ENCODE data around the gene LDLRAD4.

LDLRAD4 gene

GRCh38 chr18:13612196-13612997 lies 393.8 kb downstream of the LDLRAD4 start:
- DNase-seq = peak; percentile 75

- DNase-seq = no peak
Observed at GRCh38 chr18:13613099-13613498, 394.5 kb downstream of the LDLRAD4 start.

- DNase-seq = no peak
Observed at GRCh38 chr18:13613591-13614501, 395.3 kb downstream of the LDLRAD4 start.

GRCh38 chr18:13614641-13615288 lies 396.2 kb downstream of the LDLRAD4 start:
- DNase-seq = no peak

GRCh38 chr18:13615432-13615861 lies 396.9 kb downstream of the LDLRAD4 start:
- DNase-seq = no peak

GRCh38 chr18:13616041-13616440 lies 397.5 kb downstream of the LDLRAD4 start:
- no peak for DNase-seq

GRCh38 chr18:13616525-13617035 lies 398.0 kb downstream of the LDLRAD4 start:
- no peak for DNase-seq

- no peak for DNase-seq
Observed at GRCh38 chr18:13617826-13618515, 399.4 kb downstream of the LDLRAD4 start.

GRCh38 chr18:13618760-13619438 lies 400.3 kb downstream of the LDLRAD4 start:
- DNase-seq = no peak

GRCh38 chr18:13619505-13620205 lies 401.1 kb downstream of the LDLRAD4 start:
- DNase-seq = no peak

- DNase-seq = no peak
Observed at GRCh38 chr18:13620206-13620672, 401.7 kb downstream of the LDLRAD4 start.

GRCh38 chr18:13620818-13621445 lies 402.4 kb downstream of the LDLRAD4 start:
- DNase-seq = no peak

- no peak for DNase-seq
Observed at GRCh38 chr18:13621446-13621849, 402.9 kb downstream of the LDLRAD4 start.

GRCh38 chr18:13621886-13622619 lies 403.5 kb downstream of the LDLRAD4 start:
- DNase-seq = no peak

GRCh38 chr18:13622751-13623150 lies 404.2 kb downstream of the LDLRAD4 start:
- no peak for DNase-seq

- no peak for DNase-seq
Observed at GRCh38 chr18:13623348-13623747, 404.8 kb downstream of the LDLRAD4 start.

GRCh38 chr18:13623871-13624270 lies 405.3 kb downstream of the LDLRAD4 start:
- DNase-seq = no peak

GRCh38 chr18:13624563-13625237 lies 406.1 kb downstream of the LDLRAD4 start:
- no peak for DNase-seq

GRCh38 chr18:13625355-13625754 lies 406.8 kb downstream of the LDLRAD4 start:
- DNase-seq = no peak

All from effector CD4-positive, alpha-beta T cell (primary cell).